Measurements from ENCODE around the gene CEACAM18. TPM values are rescaled to one million over a fixed set of nuclear protein-coding genes. Genes with fewer than 3 reads are reported as not detected.

Gene CEACAM18
- total RNA-seq, 3 donors from 2014 or later: not detected

- intact Hi-C loops (cut with DNase I; ENCODE audit: low total_unique reads): no loop called here
- TF ChIP-seq CTCF (IDR thresholded peaks at IDR 0.05) (peak; percentile 50 to 67 (median 51)), POLR2A (IDR thresholded peaks at IDR 0.05) (no peak)
- no peak overlapping the region for H3K27ac ChIP-seq
These were observed 36.6 kb downstream of the CEACAM18 start for GRCh38 chr19:51514866-51515481.

GRCh38 chr19:51520728-51521127 lies 42.4 kb downstream of the CEACAM18 start:
- H3K27me3 ChIP-seq: no peaks in the 10 kb centered on the region
- H3K4me3 ChIP-seq: no peak overlapping the region
- no peak for DNase-seq (ENCODE audit: low spot score in 2 of 2)
- no peak overlapping the region for H3K27ac ChIP-seq
- no peaks in the 10 kb centered on the region for H3K4me1 ChIP-seq
- TF ChIP-seq POLR2AphosphoS5 (IDR thresholded peaks at IDR 0.05) (no peak), CTCF (IDR thresholded peaks at IDR 0.05) (no peak), POLR2A (IDR thresholded peaks at IDR 0.05) (no peak)
- intact Hi-C loops (cut with DNase I; ENCODE audit: low total_unique reads): no loop called here
- no peaks in the 10 kb centered on the region for H3K36me3 ChIP-seq
- no peaks in the 10 kb centered on the region for H3K9me3 ChIP-seq

More at GRCh38 chr19:51514866-51515481, 36.6 kb downstream of the CEACAM18 start:
- Histone ChIP-seq H3K9me3 (no peaks in the 10 kb centered on the region), H3K4me1 (no peaks in the 10 kb centered on the region), H3K27me3 (peaks cover 0 to 19% of the 10 kb centered on the region in 2 donors), H3K4me3 (no peak overlapping the region), H3K36me3 (no peaks in the 10 kb centered on the region)
- DNase-seq (ENCODE audit: low spot score in 2 of 2): no peak

- DNase-seq (ENCODE audit: low spot score in 2 of 2): no peak
- Histone ChIP-seq H3K9me3 (no peaks in the 10 kb centered on the region), H3K27me3 (no peaks in the 10 kb centered on the region), H3K27ac (no peak overlapping the region), H3K4me1 (no peaks in the 10 kb centered on the region), H3K4me3 (no peak overlapping the region), H3K36me3 (no peaks in the 10 kb centered on the region)
- TF ChIP-seq POLR2A (IDR thresholded peaks at IDR 0.05) (no peak), POLR2AphosphoS5 (IDR thresholded peaks at IDR 0.05) (no peak), CTCF (IDR thresholded peaks at IDR 0.05) (no peak)
- intact Hi-C loops (cut with DNase I; ENCODE audit: low total_unique reads): no loop called here
These were observed 43.0 kb downstream of the CEACAM18 start for GRCh38 chr19:51521357-51521756.

GRCh38 chr19:51521781-51522180 lies 43.4 kb downstream of the CEACAM18 start:
- no peaks in the 10 kb centered on the region for H3K36me3 ChIP-seq
- H3K4me3 ChIP-seq: no peak overlapping the region
- no peak for DNase-seq (ENCODE audit: low spot score in 2 of 2)
- TF ChIP-seq POLR2AphosphoS5 (IDR thresholded peaks at IDR 0.05): no peak
- TF ChIP-seq POLR2A (IDR thresholded peaks at IDR 0.05): no peak
- TF ChIP-seq CTCF (IDR thresholded peaks at IDR 0.05): no peak
- no peaks in the 10 kb centered on the region for H3K9me3 ChIP-seq
- no peaks in the 10 kb centered on the region for H3K27me3 ChIP-seq
- H3K4me1 ChIP-seq: no peaks in the 10 kb centered on the region
- no peak overlapping the region for H3K27ac ChIP-seq
- intact Hi-C loops (cut with DNase I; ENCODE audit: low total_unique reads): no loop called here

GRCh38 chr19:51524666-51525264 lies 46.4 kb downstream of the CEACAM18 start:
- TF ChIP-seq CTCF (IDR thresholded peaks at IDR 0.05) (no peak), POLR2A (IDR thresholded peaks at IDR 0.05) (no peak)

More at GRCh38 chr19:51524666-51525264, 46.4 kb downstream of the CEACAM18 start:
- no peaks in the 10 kb centered on the region for H3K36me3 ChIP-seq
- H3K27ac ChIP-seq: no peak overlapping the region
- no peaks in the 10 kb centered on the region for H3K27me3 ChIP-seq
- H3K4me3 ChIP-seq: no peak overlapping the region
- DNase-seq (ENCODE audit: low spot score in 2 of 2): no peak
- H3K9me3 ChIP-seq: no peaks in the 10 kb centered on the region
- no peaks in the 10 kb centered on the region for H3K4me1 ChIP-seq
- intact Hi-C loops (cut with DNase I; ENCODE audit: low total_unique reads): no loop called here
